ENCODE results near the gene DOK6. TPM values are rescaled to one million over a fixed set of nuclear protein-coding genes. Genes with fewer than 3 reads are reported as not detected.

The DOK6 gene
- total RNA-seq, 1 donor from 2014 or later, result 3.2 TPM

DNA sequence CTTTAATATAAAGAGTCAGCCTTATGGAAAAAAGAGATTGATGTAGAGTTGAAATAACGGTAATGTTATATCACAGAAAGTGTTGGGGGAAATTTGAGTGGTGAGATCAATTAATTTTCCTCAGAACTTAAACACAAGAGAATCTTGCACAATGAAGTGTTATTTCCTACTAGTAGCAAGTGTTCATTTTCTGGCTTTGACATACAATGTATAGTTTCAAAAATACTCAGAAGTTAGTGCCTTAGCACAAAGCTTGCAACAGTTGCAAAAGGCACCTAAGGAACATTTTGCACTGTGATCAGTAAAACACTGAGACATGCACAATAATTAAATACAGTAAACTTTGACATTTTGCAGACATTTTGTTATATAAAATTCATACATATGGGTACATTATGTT lies 385.7 kb downstream of the DOK6 start:
- intact Hi-C loops (cut with DNase I), result no loop called here
- TF ChIP-seq, protein P1, sequence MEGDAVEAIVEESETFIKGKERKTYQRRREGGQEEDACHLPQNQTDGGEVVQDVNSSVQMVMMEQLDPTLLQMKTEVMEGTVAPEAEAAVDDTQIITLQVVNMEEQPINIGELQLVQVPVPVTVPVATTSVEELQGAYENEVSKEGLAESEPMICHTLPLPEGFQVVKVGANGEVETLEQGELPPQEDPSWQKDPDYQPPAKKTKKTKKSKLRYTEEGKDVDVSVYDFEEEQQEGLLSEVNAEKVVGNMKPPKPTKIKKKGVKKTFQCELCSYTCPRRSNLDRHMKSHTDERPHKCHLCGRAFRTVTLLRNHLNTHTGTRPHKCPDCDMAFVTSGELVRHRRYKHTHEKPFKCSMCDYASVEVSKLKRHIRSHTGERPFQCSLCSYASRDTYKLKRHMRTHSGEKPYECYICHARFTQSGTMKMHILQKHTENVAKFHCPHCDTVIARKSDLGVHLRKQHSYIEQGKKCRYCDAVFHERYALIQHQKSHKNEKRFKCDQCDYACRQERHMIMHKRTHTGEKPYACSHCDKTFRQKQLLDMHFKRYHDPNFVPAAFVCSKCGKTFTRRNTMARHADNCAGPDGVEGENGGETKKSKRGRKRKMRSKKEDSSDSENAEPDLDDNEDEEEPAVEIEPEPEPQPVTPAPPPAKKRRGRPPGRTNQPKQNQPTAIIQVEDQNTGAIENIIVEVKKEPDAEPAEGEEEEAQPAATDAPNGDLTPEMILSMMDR (IDR thresholded peaks at IDR 0.05), result no peak
- H3K4me3 ChIP-seq, result no peak overlapping the region
- no peaks in the 10 kb centered on the region for H3K36me3 ChIP-seq
- H3K9me3 ChIP-seq, result no peaks in the 10 kb centered on the region
- DNase-seq (no peak), ATAC-seq (no peak)
- no peaks in the 10 kb centered on the region for H3K4me1 ChIP-seq
- no peak overlapping the region for H3K27ac ChIP-seq
- H3K27me3 ChIP-seq (ENCODE audit: low read depth), result no peaks in the 10 kb centered on the region

- no peak for ATAC-seq
- Histone ChIP-seq H3K9me3 (no peaks in the 10 kb centered on the region), H3K4me1 (no peaks in the 10 kb centered on the region), H3K4me3 (no peak overlapping the region), H3K36me3 (no peaks in the 10 kb centered on the region), H3K27ac (no peak overlapping the region), H3K27me3 (ENCODE audit: low read depth) (no peaks in the 10 kb centered on the region)
- intact Hi-C loops (cut with DNase I), result no loop called here
- no peak for DNase-seq
- TF ChIP-seq, protein P1 (IDR thresholded peaks at IDR 0.05), result no peak
Measured at GRCh38 chr18:69787825-69788547, 387.3 kb downstream of the DOK6 start.

DNA sequence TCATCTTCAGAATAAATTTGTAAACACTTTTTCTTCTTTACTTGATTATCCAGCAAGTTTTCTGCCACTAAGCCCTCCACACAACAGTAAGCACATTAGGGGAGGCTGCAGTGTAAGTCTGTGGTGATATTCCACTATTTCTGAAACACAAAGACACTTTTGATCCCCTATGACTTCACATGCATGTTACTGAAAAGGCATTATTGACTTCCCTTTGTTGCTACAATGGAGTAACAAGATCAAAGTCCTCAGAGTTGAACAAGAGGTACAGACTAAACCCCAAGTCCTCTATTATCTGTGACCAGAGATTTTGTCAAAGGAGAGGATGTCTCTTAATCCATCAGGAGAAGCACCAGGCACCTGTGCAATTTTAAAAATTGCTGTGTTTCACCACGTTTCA lies 389.1 kb downstream of the DOK6 start:
- Histone ChIP-seq H3K27ac (no peak overlapping the region), H3K27me3 (ENCODE audit: low read depth) (no peaks in the 10 kb centered on the region), H3K9me3 (no peaks in the 10 kb centered on the region), H3K36me3 (no peaks in the 10 kb centered on the region), H3K4me3 (no peak overlapping the region), H3K4me1 (no peaks in the 10 kb centered on the region)
- TF ChIP-seq, protein P1 (IDR thresholded peaks at IDR 0.05), result no peak
- DNase-seq, result no peak
- ATAC-seq, result no peak
- intact Hi-C loops (cut with DNase I), result no loop called here

- TF ChIP-seq, protein P1 (IDR thresholded peaks at IDR 0.05), result no peak
- Histone ChIP-seq H3K27me3 (ENCODE audit: low read depth) (no peaks in the 10 kb centered on the region), H3K9me3 (no peaks in the 10 kb centered on the region), H3K4me3 (no peak overlapping the region), H3K36me3 (no peaks in the 10 kb centered on the region), H3K4me1 (no peaks in the 10 kb centered on the region), H3K27ac (no peak overlapping the region)
- intact Hi-C loops (cut with DNase I), result no loop called here
- ATAC-seq, result no peak
- DNase-seq, result no peak
Measured at GRCh38 chr18:69790649-69791048, 390.0 kb downstream of the DOK6 start.

DNA sequence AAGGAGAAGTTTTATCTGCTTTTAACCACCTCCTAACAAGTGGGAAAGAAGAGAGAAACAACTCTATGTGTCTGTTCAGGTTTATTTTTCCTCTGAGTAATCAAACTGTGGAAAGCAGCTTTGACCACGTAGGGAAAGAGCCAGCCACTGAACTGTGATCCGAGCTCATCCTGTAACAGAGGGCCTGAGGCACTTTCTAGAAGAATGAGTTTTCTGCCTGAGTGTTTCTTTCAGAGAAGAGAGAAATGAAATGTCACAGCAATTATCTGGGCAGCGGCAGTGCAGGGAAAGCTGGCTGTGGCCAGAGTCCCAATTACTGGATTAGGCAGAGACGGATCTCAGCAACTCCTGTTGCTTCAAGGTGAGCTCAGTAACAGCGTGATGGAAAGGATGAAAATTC lies 395.1 kb downstream of the DOK6 start:
- Histone ChIP-seq H3K27ac (no peak overlapping the region), H3K36me3 (no peaks in the 10 kb centered on the region), H3K4me1 (no peaks in the 10 kb centered on the region), H3K9me3 (no peaks in the 10 kb centered on the region), H3K27me3 (ENCODE audit: low read depth) (no peaks in the 10 kb centered on the region), H3K4me3 (no peak overlapping the region)
- TF ChIP-seq, protein P1 (IDR thresholded peaks at IDR 0.05), result no peak
- intact Hi-C loops (cut with DNase I), result no loop called here
- ATAC-seq (no peak), DNase-seq (no peak)

Data from lower lobe of right lung (tissue), 2 donors.